Measurements from ENCODE around the gene PRXL2A.

GRCh38 chr10:80484676-80485075, 76.3 kb downstream of the PRXL2A start:
- TF ChIP-seq POLR2A (IDR thresholded peaks at IDR 0.05; ENCODE audit: low read depth) = no peak
- TF ChIP-seq, protein P1, sequence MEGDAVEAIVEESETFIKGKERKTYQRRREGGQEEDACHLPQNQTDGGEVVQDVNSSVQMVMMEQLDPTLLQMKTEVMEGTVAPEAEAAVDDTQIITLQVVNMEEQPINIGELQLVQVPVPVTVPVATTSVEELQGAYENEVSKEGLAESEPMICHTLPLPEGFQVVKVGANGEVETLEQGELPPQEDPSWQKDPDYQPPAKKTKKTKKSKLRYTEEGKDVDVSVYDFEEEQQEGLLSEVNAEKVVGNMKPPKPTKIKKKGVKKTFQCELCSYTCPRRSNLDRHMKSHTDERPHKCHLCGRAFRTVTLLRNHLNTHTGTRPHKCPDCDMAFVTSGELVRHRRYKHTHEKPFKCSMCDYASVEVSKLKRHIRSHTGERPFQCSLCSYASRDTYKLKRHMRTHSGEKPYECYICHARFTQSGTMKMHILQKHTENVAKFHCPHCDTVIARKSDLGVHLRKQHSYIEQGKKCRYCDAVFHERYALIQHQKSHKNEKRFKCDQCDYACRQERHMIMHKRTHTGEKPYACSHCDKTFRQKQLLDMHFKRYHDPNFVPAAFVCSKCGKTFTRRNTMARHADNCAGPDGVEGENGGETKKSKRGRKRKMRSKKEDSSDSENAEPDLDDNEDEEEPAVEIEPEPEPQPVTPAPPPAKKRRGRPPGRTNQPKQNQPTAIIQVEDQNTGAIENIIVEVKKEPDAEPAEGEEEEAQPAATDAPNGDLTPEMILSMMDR (IDR thresholded peaks at IDR 0.05) = no peak
- no peak for TF ChIP-seq POLR2AphosphoS5 (IDR thresholded peaks at IDR 0.05)
